ENCODE results near the gene LIG4. TPM values are rescaled to one million over a fixed set of nuclear protein-coding genes. Genes with fewer than 3 reads are reported as not detected.

LIG4 gene
- total RNA-seq, 2 experiments from 2014 or later = 9.5 to 10.8 TPM

DNA sequence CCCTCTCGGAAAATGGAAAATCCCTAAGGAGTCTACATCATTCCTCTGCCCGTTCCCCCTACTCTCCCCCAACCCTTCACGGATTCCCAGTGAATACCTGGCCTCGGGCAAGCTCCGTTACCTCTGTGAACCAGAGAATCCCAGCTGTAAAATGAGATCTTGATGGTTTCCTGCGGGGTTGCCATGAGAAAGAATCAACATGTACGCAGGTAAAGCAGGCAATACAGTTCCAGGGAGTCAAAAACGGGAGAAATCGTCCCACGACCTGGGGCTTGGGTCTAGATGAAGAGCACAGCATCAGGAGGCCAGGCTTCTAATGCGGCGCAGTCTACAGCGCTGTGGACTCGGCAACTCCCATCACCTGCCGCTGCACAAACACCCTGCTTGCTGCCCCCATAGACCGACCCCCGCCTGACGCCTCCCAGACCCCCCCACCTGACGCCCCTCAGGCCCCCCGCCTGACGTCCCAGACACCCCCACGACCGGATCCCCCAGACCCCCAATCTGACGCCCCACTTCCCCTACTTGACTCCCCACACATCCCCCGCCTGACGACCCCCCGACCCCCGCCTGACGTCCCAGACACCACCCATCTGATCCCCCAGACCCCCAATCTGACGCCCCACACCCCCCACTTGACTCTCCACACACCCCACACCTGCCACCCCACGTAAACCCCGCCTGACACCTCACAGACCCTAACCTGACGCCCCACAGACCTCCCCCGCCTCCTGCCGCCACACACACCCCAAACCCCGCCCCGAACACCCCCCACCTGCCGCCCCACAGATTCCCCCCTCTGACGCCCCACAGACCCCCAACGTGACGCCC, 680 bp downstream of the LIG4 start:
- CTCF ChIA-PET = no interaction called here
- peaks cover 5% of the 10 kb centered on the region for H3K9me3 Mint-ChIP-seq
- DNase-seq = peak; percentile 29
- H3K4me1 Mint-ChIP-seq = peaks cover 39% of the 10 kb centered on the region
- H3K27me3 Mint-ChIP-seq = no peaks in the 10 kb centered on the region
- POLR2A ChIA-PET = no interaction called here
- H3K27ac Mint-ChIP-seq = peak overlapping the region; percentile 72
- H3K4me3 Mint-ChIP-seq = peak overlapping the region; percentile 90
- H3K36me3 Mint-ChIP-seq (ENCODE audit: low read depth) = peaks cover 22% of the 10 kb centered on the region

DNA sequence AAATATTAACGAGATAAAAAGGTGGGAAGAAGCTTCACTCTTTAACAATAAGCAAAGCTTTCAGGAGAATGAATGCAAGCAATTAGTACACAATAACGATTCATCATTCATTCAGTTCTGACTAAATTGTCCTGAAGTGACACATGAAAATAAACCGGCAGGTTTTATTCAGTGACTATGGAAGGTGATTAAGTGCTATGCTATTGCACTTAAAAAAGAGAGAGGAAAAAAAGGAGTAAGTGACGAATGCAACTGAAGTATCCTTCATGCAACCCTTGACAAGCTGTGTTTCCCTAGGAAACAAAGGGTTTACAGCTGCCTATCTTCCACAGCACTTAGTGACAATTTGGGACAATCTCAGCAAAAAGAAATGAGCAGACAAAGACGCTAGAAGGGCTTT, 1.4 kb downstream of the LIG4 start:
- no peaks in the 10 kb centered on the region for H3K27me3 Mint-ChIP-seq
- POLR2A ChIA-PET = no interaction called here

DNA sequence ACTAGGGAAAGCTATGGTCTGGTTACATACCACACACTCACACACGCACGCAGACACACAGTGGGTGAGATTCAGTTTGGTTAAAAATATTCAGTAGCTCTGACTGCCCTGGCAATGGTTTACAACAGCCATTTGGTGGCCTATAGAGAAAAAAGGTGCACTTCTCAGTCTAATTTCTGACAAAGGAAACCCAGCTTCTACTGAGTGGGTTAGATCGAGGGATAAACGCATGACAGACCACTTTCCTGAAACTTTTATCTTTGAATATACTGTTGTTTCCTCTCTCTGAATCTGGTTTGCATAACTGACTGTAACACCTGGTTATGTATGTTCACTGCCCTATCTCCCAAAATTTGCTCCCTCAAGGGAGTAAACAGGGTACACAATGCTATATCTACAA, 2.5 kb downstream of the LIG4 start:
- Mint-ChIP-seq H3K4me1 (peaks cover 30% of the 10 kb centered on the region), H3K4me3 (no peak overlapping the region), H3K27ac (no peak overlapping the region), H3K27me3 (no peaks in the 10 kb centered on the region), H3K9me3 (peaks cover 13% of the 10 kb centered on the region), H3K36me3 (ENCODE audit: low read depth) (peaks cover 34% of the 10 kb centered on the region)
- ChIA-PET CTCF (interaction anchor here (0.6 to 1.2 kb wide), 2 partner anchors 11 to 725 kb away, joined by 3 read pairs; no protein-coding TSS in a partner anchor), POLR2A (no interaction called here)
- DNase-seq = no peak

More for the DNA sequence above, 1.4 kb downstream of the LIG4 start:
- Mint-ChIP-seq H3K36me3 (ENCODE audit: low read depth) (peaks cover 28% of the 10 kb centered on the region), H3K27ac (peak overlapping the region; percentile 72), H3K4me3 (peak overlapping the region; percentile 90), H3K4me1 (peaks cover 32% of the 10 kb centered on the region), H3K9me3 (peaks cover 10% of the 10 kb centered on the region)
- CTCF ChIA-PET = no interaction called here
- no peak for DNase-seq

DNA sequence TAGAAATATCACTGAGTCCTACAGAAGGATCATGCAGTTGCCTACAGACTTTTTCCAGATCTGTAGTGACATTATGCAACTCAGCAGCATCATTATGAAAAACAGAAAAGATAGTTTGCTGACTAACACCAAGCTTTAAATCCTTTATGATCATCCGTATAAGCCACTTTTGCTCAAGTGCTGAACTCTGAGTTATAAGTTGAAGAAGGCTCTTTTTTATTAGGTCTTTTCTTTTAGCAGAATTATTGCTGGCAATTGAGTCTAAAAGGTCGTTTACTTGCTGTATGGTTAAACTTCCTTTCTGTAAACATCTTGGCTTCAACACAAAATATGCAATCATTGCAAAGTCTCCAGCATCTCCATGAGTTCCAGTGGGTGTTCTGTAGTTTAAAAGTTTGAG, 4.8 kb downstream of the LIG4 start:
- peaks cover 36% of the 10 kb centered on the region for H3K36me3 Mint-ChIP-seq (ENCODE audit: low read depth)
- no peak overlapping the region for H3K4me3 Mint-ChIP-seq
- no peaks in the 10 kb centered on the region for H3K27me3 Mint-ChIP-seq
- peaks cover 16% of the 10 kb centered on the region for H3K9me3 Mint-ChIP-seq
- ChIA-PET POLR2A (no interaction called here), CTCF (no interaction called here)
- H3K4me1 Mint-ChIP-seq = peaks cover 21% of the 10 kb centered on the region
- DNase-seq = no peak
- H3K27ac Mint-ChIP-seq = no peak overlapping the region

DNA sequence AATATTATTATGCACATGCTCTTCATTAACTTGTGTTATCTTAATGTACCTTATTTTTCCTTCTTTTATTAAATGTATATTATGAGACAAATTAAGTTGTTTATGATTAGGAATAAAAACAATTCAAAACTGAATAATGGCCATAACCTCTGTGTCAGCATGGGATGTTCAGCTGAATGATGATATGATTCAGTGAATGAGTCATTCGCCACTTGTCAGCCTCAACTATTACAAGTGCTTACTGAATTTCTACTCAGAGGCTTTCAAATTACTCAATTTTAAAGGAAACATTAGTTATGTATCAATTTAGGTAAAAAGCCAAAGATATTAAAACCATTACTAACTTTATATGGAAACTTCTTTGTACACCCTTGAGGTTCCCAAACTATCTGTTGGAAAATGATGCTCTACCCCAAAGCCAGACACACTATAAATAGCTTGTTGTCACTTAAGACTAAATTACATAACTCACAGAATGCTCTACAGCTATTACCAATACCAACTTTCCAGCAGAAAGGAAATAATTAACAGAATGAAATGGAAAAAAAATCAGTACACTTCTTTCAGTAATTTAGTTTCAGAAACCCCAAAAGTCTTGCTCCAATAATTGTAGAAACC, 14.4 kb downstream of the LIG4 start:
- Mint-ChIP-seq H3K9me3 (peaks cover 14% of the 10 kb centered on the region), H3K4me1 (peaks cover 14% of the 10 kb centered on the region), H3K27me3 (peaks cover 13% of the 10 kb centered on the region), H3K4me3 (no peak overlapping the region), H3K27ac (no peak overlapping the region), H3K36me3 (ENCODE audit: low read depth) (no peaks in the 10 kb centered on the region)
- POLR2A ChIA-PET = no interaction called here
- no peak for DNase-seq
- CTCF ChIA-PET = no interaction called here

DNA sequence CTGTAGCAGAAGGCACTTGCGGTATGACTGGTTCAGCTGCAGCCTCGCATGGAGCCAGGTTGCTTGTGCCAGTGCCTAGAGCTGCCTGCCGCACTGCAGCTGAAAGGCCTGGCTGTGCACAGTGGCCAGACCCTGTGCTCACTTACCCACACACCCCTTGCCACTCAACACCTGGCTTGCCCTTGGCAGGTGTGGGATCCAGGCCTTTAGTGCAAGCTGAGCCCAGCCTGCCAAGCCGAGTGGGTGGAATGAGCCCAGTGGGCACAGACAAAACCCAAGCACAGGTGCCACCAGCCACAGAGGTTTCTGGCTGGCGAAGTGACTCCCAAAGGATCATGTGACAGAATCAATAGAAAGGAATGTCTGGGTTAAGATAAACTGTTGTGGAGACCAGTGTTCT, 19.5 kb downstream of the LIG4 start:
- Mint-ChIP-seq H3K27me3 (peaks cover 11% of the 10 kb centered on the region), H3K27ac (no peak overlapping the region), H3K4me3 (no peak overlapping the region), H3K9me3 (peaks cover 22% of the 10 kb centered on the region), H3K4me1 (no peaks in the 10 kb centered on the region), H3K36me3 (ENCODE audit: low read depth) (no peaks in the 10 kb centered on the region)
- ChIA-PET POLR2A (no interaction called here), CTCF (no interaction called here)
- DNase-seq = no peak

DNA sequence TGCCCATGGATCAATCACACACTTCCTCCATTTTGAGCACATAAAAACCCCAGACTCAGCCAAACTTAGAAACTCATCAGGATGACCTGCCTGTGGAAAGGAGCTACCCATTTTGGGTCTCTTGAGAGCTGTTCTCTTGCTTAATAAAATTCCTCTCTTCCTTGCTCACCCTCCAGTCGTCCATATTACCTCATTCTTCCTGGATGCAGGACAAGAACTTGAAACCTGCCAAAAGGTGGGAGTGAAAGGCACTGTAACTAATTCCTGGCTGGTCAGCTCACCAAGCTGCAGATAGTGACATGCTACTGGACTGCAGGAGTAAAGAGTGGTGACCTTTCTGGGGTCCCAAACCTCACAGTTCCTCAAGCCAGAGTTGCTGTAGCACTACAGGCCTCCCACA, 20.2 kb downstream of the LIG4 start:
- DNase-seq = no peak
- Mint-ChIP-seq H3K9me3 (peaks cover 22% of the 10 kb centered on the region), H3K4me3 (no peak overlapping the region), H3K4me1 (no peaks in the 10 kb centered on the region), H3K36me3 (ENCODE audit: low read depth) (no peaks in the 10 kb centered on the region), H3K27me3 (peaks cover 12% of the 10 kb centered on the region), H3K27ac (no peak overlapping the region)
- POLR2A ChIA-PET = no interaction called here
- CTCF ChIA-PET = no interaction called here

DNA sequence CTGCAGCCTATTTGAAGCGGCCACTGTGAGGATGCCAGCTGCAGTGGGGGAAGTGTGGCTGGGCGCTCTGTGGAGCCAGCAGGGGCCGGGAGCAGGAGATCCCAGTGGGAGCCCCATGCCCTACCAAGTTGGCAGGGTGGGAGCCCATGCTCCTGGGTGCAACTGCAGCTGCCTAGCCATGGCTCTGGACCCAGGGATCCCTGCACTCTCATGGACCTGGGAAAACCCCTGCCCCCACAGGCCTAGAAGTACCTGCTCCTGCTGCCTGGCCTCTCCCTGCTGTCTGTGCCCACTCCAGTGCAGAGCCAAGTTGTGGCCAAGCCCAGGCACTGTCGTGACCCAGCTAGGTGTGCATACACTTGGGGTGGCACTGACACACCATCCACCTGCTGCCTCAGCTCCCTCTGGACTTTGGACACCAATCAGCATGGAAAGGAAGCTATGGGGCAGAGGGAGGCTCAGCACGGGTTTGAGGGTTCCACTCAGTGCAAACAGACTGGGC, 20.9 kb downstream of the LIG4 start:
- peaks cover 17% of the 10 kb centered on the region for H3K9me3 Mint-ChIP-seq
- no peaks in the 10 kb centered on the region for H3K4me1 Mint-ChIP-seq
- no peaks in the 10 kb centered on the region for H3K36me3 Mint-ChIP-seq (ENCODE audit: low read depth)
- H3K27me3 Mint-ChIP-seq = peaks cover 7% of the 10 kb centered on the region
- no peak overlapping the region for H3K4me3 Mint-ChIP-seq
- CTCF ChIA-PET = no interaction called here
- no peak for DNase-seq
- POLR2A ChIA-PET = no interaction called here
- no peak overlapping the region for H3K27ac Mint-ChIP-seq

DNA sequence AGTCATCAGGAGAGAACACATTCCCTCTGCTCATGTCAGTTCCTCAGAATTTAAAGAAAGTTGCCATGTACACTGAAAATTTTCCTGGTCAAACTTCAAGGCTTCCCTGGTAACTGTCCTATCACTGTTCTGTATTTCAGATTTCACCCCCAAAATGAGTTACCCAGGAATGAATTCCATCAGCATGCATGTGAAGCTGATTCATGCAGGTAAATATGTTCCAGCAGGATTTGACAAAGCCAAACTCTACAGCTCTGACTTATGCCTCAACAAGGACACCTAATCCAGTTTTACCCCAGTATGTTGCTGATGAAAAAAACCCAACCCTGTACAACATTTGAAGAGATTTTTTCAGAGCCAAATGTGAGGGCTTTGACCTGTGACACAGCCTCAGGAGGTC, 21.5 kb downstream of the LIG4 start:
- Mint-ChIP-seq H3K36me3 (ENCODE audit: low read depth) (no peaks in the 10 kb centered on the region), H3K27ac (no peak overlapping the region), H3K9me3 (peaks cover 17% of the 10 kb centered on the region), H3K27me3 (peaks cover 3% of the 10 kb centered on the region), H3K4me3 (no peak overlapping the region), H3K4me1 (no peaks in the 10 kb centered on the region)
- ChIA-PET POLR2A (no interaction called here), CTCF (no interaction called here)
- no peak for DNase-seq

DNA sequence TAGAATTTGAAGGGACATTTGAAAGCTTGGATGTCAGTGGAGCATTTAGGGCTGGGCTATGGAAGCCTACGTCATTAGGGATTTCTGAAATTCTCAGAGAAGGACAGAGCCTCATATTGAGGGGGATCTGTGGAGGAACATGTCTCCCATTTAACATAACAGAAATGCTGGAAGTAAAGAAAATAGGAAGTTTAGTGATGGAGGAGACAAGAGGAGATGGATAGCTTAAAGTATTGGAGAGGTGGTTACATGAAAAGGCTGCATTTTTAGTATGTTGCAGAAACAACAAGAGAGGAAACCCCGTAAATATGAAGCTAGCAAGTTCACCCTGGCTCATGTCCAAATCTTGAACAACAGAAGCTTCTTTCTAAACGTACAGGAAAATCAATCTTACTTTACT, 24.4 kb downstream of the LIG4 start:
- no peak overlapping the region for H3K4me3 Mint-ChIP-seq
- CTCF ChIA-PET = no interaction called here
- peaks cover 6% of the 10 kb centered on the region for H3K27me3 Mint-ChIP-seq
- POLR2A ChIA-PET = no interaction called here
- no peaks in the 10 kb centered on the region for H3K4me1 Mint-ChIP-seq
- H3K27ac Mint-ChIP-seq = no peak overlapping the region
- no peaks in the 10 kb centered on the region for H3K36me3 Mint-ChIP-seq (ENCODE audit: low read depth)
- DNase-seq = no peak
- peaks cover 11% of the 10 kb centered on the region for H3K9me3 Mint-ChIP-seq

DNA sequence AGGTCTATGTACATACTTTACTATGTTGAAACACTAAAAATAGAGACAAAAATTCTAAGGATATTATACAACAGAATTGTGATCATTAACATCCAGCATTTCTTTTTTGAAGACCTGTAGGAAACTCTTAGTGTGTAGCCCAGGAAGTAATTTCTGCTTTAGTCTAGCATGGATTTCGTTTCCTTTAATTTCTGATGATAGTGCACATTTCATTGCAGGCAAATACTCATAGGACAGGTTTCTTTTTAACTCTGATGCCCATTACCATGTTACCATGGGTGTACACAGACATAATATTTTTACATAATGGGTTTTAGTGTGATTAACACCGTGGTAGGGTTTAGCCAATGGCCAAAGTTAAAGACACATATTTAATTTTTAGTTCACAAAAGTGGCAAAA, 27.1 kb downstream of the LIG4 start:
- H3K4me1 Mint-ChIP-seq = no peaks in the 10 kb centered on the region
- CTCF ChIA-PET = no interaction called here

DNA sequence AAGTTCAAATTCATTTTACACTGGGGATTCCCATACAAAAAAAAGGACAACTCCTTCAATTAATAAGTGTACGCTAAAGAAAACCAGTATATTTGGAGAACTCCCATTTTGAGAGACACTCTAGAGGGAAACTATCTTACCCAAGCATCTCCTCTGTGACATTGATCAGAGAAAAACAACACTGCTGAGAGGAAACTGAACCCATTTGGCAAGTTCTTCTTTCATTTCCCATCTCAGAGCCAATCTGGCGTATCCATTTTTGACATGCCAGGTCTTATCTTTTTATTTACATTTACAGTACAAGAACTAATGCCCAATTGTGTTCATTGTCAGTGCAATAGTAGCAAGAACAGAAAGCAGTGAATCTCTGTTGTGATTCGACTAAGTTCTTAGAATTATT, 30.1 kb downstream of the LIG4 start:
- H3K4me1 Mint-ChIP-seq = no peaks in the 10 kb centered on the region
- no peaks in the 10 kb centered on the region for H3K36me3 Mint-ChIP-seq (ENCODE audit: low read depth)
- H3K4me3 Mint-ChIP-seq = no peak overlapping the region
- POLR2A ChIA-PET = no interaction called here
- H3K27me3 Mint-ChIP-seq = peaks cover 10% of the 10 kb centered on the region
- CTCF ChIA-PET = no interaction called here
- no peaks in the 10 kb centered on the region for H3K9me3 Mint-ChIP-seq
- no peak overlapping the region for H3K27ac Mint-ChIP-seq
- no peak for DNase-seq

More for the DNA sequence above, 27.1 kb downstream of the LIG4 start:
- no peak for DNase-seq
- Mint-ChIP-seq H3K27ac (no peak overlapping the region), H3K36me3 (ENCODE audit: low read depth) (no peaks in the 10 kb centered on the region), H3K9me3 (no peaks in the 10 kb centered on the region), H3K27me3 (peaks cover 10% of the 10 kb centered on the region), H3K4me3 (no peak overlapping the region)
- POLR2A ChIA-PET = no interaction called here

DNA sequence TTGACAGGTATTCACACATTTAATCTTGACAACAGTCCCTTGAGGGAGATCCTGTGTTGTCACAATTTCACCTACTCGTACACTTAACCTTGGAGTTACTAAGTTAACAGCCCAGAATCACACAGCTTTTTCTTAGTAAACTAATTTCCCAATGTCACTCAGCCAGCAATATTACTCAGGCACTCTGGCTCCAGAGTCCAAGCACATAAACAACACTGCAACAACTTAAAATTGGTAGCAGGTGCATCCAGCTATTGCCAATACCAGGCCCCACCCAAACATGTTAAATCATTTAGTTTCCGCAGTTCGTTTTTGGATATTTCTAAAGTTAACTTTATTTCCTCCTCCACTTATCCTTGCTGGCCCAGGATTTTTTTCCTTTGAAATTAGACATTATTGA, 32.7 kb downstream of the LIG4 start:
- H3K4me3 Mint-ChIP-seq = no peak overlapping the region
- H3K27ac Mint-ChIP-seq = no peak overlapping the region
- peaks cover 6% of the 10 kb centered on the region for H3K27me3 Mint-ChIP-seq
- H3K4me1 Mint-ChIP-seq = no peaks in the 10 kb centered on the region
- no peak for DNase-seq
- ChIA-PET CTCF (no interaction called here), POLR2A (no interaction called here)
- no peaks in the 10 kb centered on the region for H3K9me3 Mint-ChIP-seq
- H3K36me3 Mint-ChIP-seq (ENCODE audit: low read depth) = no peaks in the 10 kb centered on the region

DNA sequence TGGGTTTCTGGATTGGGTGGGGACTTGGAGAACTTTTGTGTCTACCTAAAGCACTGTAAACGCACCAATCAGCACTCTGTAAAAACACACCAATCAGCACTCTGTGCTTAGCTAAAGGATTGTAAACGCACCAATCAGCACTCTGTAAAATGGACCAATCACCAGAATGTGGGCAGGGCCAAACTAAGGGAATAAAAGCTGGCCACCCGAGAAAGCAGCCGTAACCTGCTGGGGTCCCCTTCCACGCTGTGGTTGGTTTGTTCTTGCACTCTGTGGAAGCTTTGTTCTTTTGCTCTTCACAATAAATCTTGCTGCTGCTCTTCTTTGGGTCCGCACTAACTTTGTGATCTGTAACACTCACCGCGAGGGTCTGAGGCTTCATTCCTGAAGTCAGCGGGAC, 37.3 kb downstream of the LIG4 start:
- no peaks in the 10 kb centered on the region for H3K36me3 Mint-ChIP-seq (ENCODE audit: low read depth)
- peaks cover 5% of the 10 kb centered on the region for H3K9me3 Mint-ChIP-seq
- H3K4me3 Mint-ChIP-seq = no peak overlapping the region
- H3K27ac Mint-ChIP-seq = no peak overlapping the region
- CTCF ChIA-PET = interaction anchor here (1.1 kb wide), 1 partner anchor 22 kb away, joined by 3 read pairs; no protein-coding TSS in a partner anchor
- no peak for DNase-seq
- POLR2A ChIA-PET = no interaction called here
- peaks cover 5% of the 10 kb centered on the region for H3K27me3 Mint-ChIP-seq
- no peaks in the 10 kb centered on the region for H3K4me1 Mint-ChIP-seq
